ENCODE data around the gene TOMM40. TPM values are rescaled to one million over a fixed set of nuclear protein-coding genes. Genes with fewer than 3 reads are reported as not detected.

Gene TOMM40
- polyA plus RNA-seq, 3 donors, result 25.6 to 60.5 (median 26.4) TPM

DNA sequence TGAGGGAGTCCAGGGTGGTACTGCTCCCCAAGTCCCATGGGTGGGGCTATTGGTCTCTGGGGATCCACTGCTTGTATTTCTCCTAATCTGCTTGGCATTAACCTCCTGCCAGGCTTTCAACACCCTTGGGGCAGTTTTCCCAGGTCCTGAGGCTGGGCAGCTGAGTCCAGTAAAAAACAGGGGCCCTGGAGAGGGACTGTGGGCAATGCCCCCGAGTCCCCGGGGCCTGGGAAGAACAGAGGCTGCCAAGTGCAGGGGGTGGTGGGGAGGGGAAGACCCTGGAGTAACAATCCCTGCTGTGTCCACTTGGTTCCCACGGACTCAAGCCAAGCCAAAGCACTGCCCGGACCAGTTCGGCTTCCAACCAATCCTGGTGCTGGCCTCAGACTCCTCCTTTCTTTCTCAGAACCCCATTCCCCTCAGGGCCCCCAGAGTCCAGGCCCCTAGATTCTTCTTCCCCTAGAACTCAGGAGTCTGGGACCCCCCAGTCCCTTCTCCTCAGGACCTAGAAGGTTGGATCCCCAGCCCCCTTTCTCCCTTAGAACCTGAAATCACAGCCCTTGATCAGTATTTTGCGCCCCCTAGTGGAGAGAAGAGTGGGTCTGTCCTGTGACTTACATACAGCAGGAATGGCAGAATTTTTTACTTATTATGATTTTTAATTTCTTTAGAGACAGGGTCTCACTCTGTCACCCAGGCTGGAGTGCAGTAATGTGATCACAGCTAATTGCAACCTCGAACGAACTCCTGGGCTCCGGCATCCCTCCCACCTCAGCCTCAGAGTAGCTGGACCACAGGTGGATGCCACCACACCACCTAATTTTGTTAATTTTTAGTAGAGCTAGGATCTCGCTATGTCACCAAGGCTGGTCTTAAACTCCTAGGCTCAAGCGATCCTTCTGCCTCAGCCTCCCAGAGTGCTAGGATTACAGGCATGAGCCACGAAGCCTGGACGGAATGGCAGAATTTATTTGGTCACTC is 60.4 kb downstream of the TOMM40 start:
- H3K27ac ChIP-seq (ENCODE audit: low read depth, low read length), result no peak overlapping the region
- WGBS, 3 donors, result 31 to 61% (median 52%) methylated on average over 13 of the region's 13 CpGs

Other genes starting within 250 kb of the TOMM40 start
- gene PVR, start 247.3 kb upstream of the TOMM40 start, polyA plus RNA-seq, result 10 to 100 TPM; 10.5 to 27.1 (median 12.7) TPM
- gene CEACAM19, start 219.8 kb upstream of the TOMM40 start, polyA plus RNA-seq, result 1 to 10 TPM; 2.7 to 4.8 (median 3.8) TPM
- gene CEACAM16, start 192.1 kb upstream of the TOMM40 start, polyA plus RNA-seq, result under 1 TPM in 1 of 3 donors, not detected in 2; 0.07 TPM
- gene BCL3, start 142.5 kb upstream of the TOMM40 start, polyA plus RNA-seq, result 100 to 1,000 TPM in 1 of 3 donors, 10 to 100 TPM in 2; 33.4 to 150 (median 97.6) TPM
- 10 to 100 TPM in 1 of 3 donors, 1 to 10 TPM in 1, under 1 TPM in 1; 0.45 to 11.1 (median 2.0) TPM for gene CBLC, start 113.4 kb upstream of the TOMM40 start, polyA plus RNA-seq
- gene BCAM, start 82.2 kb upstream of the TOMM40 start, polyA plus RNA-seq, result 10 to 100 TPM; 23.8 to 66.5 (median 62.1) TPM
- gene NECTIN2, start 45.0 kb upstream of the TOMM40 start, polyA plus RNA-seq, result 10 to 100 TPM; 23.8 to 83.0 (median 58.7) TPM
- gene APOE, start 14.5 kb downstream of the TOMM40 start, polyA plus RNA-seq, result 1,000 to 10,000 TPM in 1 of 3 donors, 100 to 1,000 TPM in 2; 118 to 1,060 (median 448) TPM
- 10 to 100 TPM; 33.9 to 42.9 (median 40.3) TPM for gene APOC1, start 23.4 kb downstream of the TOMM40 start, polyA plus RNA-seq
- not detected for gene APOC4, start 51.0 kb downstream of the TOMM40 start, polyA plus RNA-seq
- under 1 TPM in 2 of 3 donors, not detected in 1; 0.18 to 0.36 TPM for gene APOC2, start 54.8 kb downstream of the TOMM40 start, polyA plus RNA-seq
- 100 to 1,000 TPM in 1 of 3 donors, 10 to 100 TPM in 2; 55.8 to 151 (median 75.7) TPM for gene CLPTM1, start 64.1 kb downstream of the TOMM40 start, polyA plus RNA-seq
- 10 to 100 TPM; 11.0 to 64.9 (median 12.7) TPM for gene RELB, start 110.2 kb downstream of the TOMM40 start, polyA plus RNA-seq
- gene CLASRP, start 147.8 kb downstream of the TOMM40 start, polyA plus RNA-seq, result 10 to 100 TPM; 40.2 to 73.4 (median 57.3) TPM
- under 1 TPM; 0.22 to 0.48 (median 0.45) TPM for gene ZNF296, start 185.2 kb downstream of the TOMM40 start, polyA plus RNA-seq
- gene GEMIN7, start 188.0 kb downstream of the TOMM40 start, polyA plus RNA-seq, result 10 to 100 TPM; 12.4 to 29.6 (median 19.3) TPM
- 10 to 100 TPM; 15.4 to 17.5 (median 16.9) TPM for gene PPP1R37, start 201.9 kb downstream of the TOMM40 start, polyA plus RNA-seq